ENCODE results near the gene NDE1. TPM values are rescaled to one million over a fixed set of nuclear protein-coding genes. Genes with fewer than 3 reads are reported as not detected.

NDE1 gene
- total and polyA plus RNA-seq, 2 of the 8 experiments (the other 6 are each of a cell fraction or from before 2014, with no cell fraction given): 13.3 to 41.3 TPM

DNA sequence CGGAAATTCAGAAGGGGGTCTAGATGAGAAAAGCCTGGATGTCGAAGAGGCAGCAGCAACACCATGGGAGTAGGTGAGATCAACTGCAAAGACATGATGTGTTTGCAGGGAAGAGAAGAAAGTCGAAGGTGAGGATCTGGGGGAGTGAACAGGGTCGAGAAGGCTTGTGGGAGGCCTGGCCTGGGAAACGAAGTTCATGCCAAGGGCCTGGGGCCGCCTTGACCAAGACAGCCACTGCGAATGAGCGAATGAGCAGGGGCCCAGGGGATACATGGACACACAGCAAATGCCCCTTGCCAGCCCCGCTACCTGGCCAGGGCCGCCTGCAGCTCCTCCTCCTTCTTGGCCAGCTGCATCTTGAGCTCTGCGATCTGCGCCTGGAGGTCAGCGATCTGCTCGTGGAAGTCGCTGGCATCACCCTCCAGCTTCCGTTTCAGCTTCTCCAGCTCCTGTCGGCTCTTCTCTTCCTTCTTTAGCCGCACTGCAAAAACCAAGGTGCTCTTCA is 87.1 kb downstream of the NDE1 start:
- no peak overlapping the region for H2BK120ac ChIP-seq (replicated peaks; ENCODE audit: low read depth, low read length)
- no peak for DNase-seq (ENCODE audit: low read depth in 1 of 2, low spot score in 2 of 2)
- TF ChIP-seq CREB1 (IDR thresholded peaks at IDR 0.05): no peak
- TF ChIP-seq EP300 (IDR thresholded peaks at IDR 0.05; ENCODE audit: borderline replicate concordance in 1 of 2, low read depth in 2 of 2, low read length in 2 of 2): no peak
- no peak for TF ChIP-seq ATF2 (IDR thresholded peaks at IDR 0.05; ENCODE audit: low read length)
- TF ChIP-seq, protein P1, sequence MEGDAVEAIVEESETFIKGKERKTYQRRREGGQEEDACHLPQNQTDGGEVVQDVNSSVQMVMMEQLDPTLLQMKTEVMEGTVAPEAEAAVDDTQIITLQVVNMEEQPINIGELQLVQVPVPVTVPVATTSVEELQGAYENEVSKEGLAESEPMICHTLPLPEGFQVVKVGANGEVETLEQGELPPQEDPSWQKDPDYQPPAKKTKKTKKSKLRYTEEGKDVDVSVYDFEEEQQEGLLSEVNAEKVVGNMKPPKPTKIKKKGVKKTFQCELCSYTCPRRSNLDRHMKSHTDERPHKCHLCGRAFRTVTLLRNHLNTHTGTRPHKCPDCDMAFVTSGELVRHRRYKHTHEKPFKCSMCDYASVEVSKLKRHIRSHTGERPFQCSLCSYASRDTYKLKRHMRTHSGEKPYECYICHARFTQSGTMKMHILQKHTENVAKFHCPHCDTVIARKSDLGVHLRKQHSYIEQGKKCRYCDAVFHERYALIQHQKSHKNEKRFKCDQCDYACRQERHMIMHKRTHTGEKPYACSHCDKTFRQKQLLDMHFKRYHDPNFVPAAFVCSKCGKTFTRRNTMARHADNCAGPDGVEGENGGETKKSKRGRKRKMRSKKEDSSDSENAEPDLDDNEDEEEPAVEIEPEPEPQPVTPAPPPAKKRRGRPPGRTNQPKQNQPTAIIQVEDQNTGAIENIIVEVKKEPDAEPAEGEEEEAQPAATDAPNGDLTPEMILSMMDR (IDR thresholded peaks at IDR 0.05; ENCODE audit: control extremely low read depth in 1 of 3, insufficient read depth in 1 of 3, low read depth in 1 of 3, low read length in 3 of 3): no peak
- no peak for TF ChIP-seq POU5F1 (IDR thresholded peaks at IDR 0.05; ENCODE audit: low read depth, low read length)
- TF ChIP-seq GTF2F1 (IDR thresholded peaks at IDR 0.05; ENCODE audit: borderline replicate concordance, low read depth, low read length): no peak
- TF ChIP-seq USF2 (IDR thresholded peaks at IDR 0.05; ENCODE audit: low read length): no peak
- no peak for TF ChIP-seq KDM5A (IDR thresholded peaks at IDR 0.05; ENCODE audit: low read length)

More for the DNA sequence above, 87.1 kb downstream of the NDE1 start:
- no peak overlapping the region for H4K8ac ChIP-seq (ENCODE audit: extremely low read depth, insufficient read depth, low read length)
- POLR2A ChIA-PET (ENCODE audit: partially characterized antibody): interaction anchor here (1.7 kb wide), 2 partner anchors 10 to 11 kb away, joined by 4 read pairs; no protein-coding TSS in a partner anchor
- H3K79me2 ChIP-seq (ENCODE audit: control insufficient read depth in 1 of 2, insufficient read depth in 2 of 2, low read length in 2 of 2): no peaks in the 10 kb centered on the region
- no peak overlapping the region for H2BK15ac ChIP-seq (ENCODE audit: low read length)
- no peak for FAIRE-seq
- H3K27me3 ChIP-seq (replicated peaks in 1 of 4; ENCODE audit: control insufficient read depth in 3 of 4, extremely low read depth in 1 of 4, insufficient read depth in 3 of 4, low read length in 3 of 4): no peaks in the 10 kb centered on the region
- H3K9me3 ChIP-seq (ENCODE audit: insufficient read depth in 2 of 2, low read depth in 1 of 2, low read length in 1 of 2): no peaks in the 10 kb centered on the region; a peak in 1 of 4 replicates
- no peak overlapping the region for H2AK5ac ChIP-seq (ENCODE audit: low read depth, low read length)
- H2BK12ac ChIP-seq (ENCODE audit: low read depth, low read length): no peak overlapping the region
- H4K5ac ChIP-seq (ENCODE audit: insufficient read length, low read depth, low read length): no peak overlapping the region
- H3K4me1 ChIP-seq (replicated peaks in 1 of 4; ENCODE audit: control insufficient read depth in 3 of 4, insufficient read depth in 4 of 4, low read length in 3 of 4): no peaks in the 10 kb centered on the region; a peak in 1 of 7 replicates
- no peak overlapping the region for H3K4ac ChIP-seq (replicated peaks; ENCODE audit: insufficient read length, low read depth, low read length)
- H3K14ac ChIP-seq (ENCODE audit: insufficient read length): no peak overlapping the region
- no peaks in the 10 kb centered on the region for H3K79me1 ChIP-seq (ENCODE audit: low read depth, low read length)
- no peaks in the 10 kb centered on the region for H3K36me3 ChIP-seq (ENCODE audit: control insufficient read depth in 2 of 4, insufficient read depth in 4 of 4, low read length in 3 of 4)
- no peak overlapping the region for H3K56ac ChIP-seq (replicated peaks; ENCODE audit: insufficient read length, low read depth, low read length)
- no peak overlapping the region for H2BK5ac ChIP-seq (ENCODE audit: low read depth, low read length)
- H4K20me1 ChIP-seq (replicated peaks in 1 of 2; ENCODE audit: control insufficient read depth in 1 of 2, insufficient read depth in 2 of 2, low read length in 2 of 2): no peaks in the 10 kb centered on the region
- H3K23me2 ChIP-seq (ENCODE audit: low read depth, low read length): no peaks in the 10 kb centered on the region
- 86% methylated on average over 18 of the region's 18 CpGs; no CpG with 5 or more reads in 1 of the 2 experiments for WGBS, 2 experiments (ENCODE audit: extremely low coverage in 1 of 2, insufficient coverage in 1 of 2, insufficient read length in 1 of 2, insufficient replicate concordance in 2 of 2, low coverage in 1 of 2, low lambda C conversion rate in 2 of 2, missing lambda C conversion rate in 1 of 2)
- H3K27ac ChIP-seq (ENCODE audit: low read depth, low read length): no peak overlapping the region; the same call in 1 of the 2 replicates
- H3K4me2 ChIP-seq (ENCODE audit: insufficient read depth in 1 of 2, low read depth in 2 of 2, low read length in 2 of 2): no peak overlapping the region
- H4K91ac ChIP-seq (replicated peaks; ENCODE audit: insufficient read length, low read length): no peak overlapping the region
- no peak overlapping the region for H2BK20ac ChIP-seq (ENCODE audit: low read length)
- no peak overlapping the region for H3K18ac ChIP-seq (ENCODE audit: extremely low read depth, low read length)
- no peak overlapping the region for H3K23ac ChIP-seq (ENCODE audit: insufficient read length)
- no peak overlapping the region for H2AFZ ChIP-seq (ENCODE audit: low read length)
- no peak overlapping the region for H3K4me3 ChIP-seq (ENCODE audit: extremely low read depth in 1 of 4, insufficient read depth in 2 of 4, low read depth in 3 of 4, low read length in 4 of 4)
- CTCF ChIA-PET (ENCODE audit: partially characterized antibody): interaction anchor here (0.6 kb wide), 1 partner anchor 8 kb away, joined by 3 read pairs; no protein-coding TSS in a partner anchor
- no peak overlapping the region for H3K9ac ChIP-seq (replicated peaks in 1 of 4; ENCODE audit: extremely low read depth in 1 of 4, low read depth in 3 of 4, low read length in 3 of 4)

All from H1 (cell line).